Spinal cord (tissue), 10 donors: Measurements from ENCODE around the gene COG8. TPM values are rescaled to one million over a fixed set of nuclear protein-coding genes. Genes with fewer than 3 reads are reported as not detected.

Experiments
- DNase-seq, 6 donors: peaks; one replicate each; pipeline versions ENCODE4 v3.0.0 to v3.0.0-alpha.2; 2013 to 2015; ENCODE audit warnings: low spot score in 6 of 6, low read depth in 4 of 6
- H3K27ac ChIP-seq: one replicate; pipeline ENCODE4 v1.5.1; 2013; ENCODE audit warnings: low read depth, low read length, control low read depth
- H3K27me3 ChIP-seq: one replicate; pipeline ENCODE4 v1.6.1; 2013; ENCODE audit warnings: low read length; ENCODE audit not compliant: control insufficient read depth, insufficient read depth
- H3K36me3 ChIP-seq: one replicate; pipeline ENCODE4 v1.6.1; 2013; ENCODE audit warnings: low read length; ENCODE audit not compliant: control insufficient read depth, insufficient read depth
- H3K4me1 ChIP-seq: one replicate; pipeline ENCODE4 v1.6.1; 2013; ENCODE audit warnings: low read length; ENCODE audit not compliant: control insufficient read depth, insufficient read depth
- H3K4me3 ChIP-seq: one replicate; pipeline ENCODE4 v1.5.1; 2013; ENCODE audit warnings: low read depth, low read length, control low read depth
- H3K9me3 ChIP-seq: one replicate; pipeline ENCODE4 v1.6.1; 2013; ENCODE audit warnings: low read length; ENCODE audit not compliant: control insufficient read depth, insufficient read depth
- WGBS: methylation state at CpG from one replicate; pipeline ENCODE4 v1.1.5; 2013; ENCODE audit warnings: missing lambda C conversion rate; ENCODE audit not compliant: insufficient coverage; 5-methylcytosine and 5-hydroxymethylcytosine counted together
- polyA plus RNA-seq, 2 donors: library from polyadenylated mRNA; unstranded; fragments of 120-200 nt; gene quantifications; one replicate each; pipeline ENCODE4 v1.2.1, GENCODE V29; 2013; ENCODE audit not compliant: insufficient read length in 2 of 2
- total RNA-seq, 2 donors: library from RNA; depleted of rRNA in 1 of 2; stranded (reverse); fragments of 120-200 nt in 1 of 2; fragments of >200 nt in 1 of 2; gene quantifications; one replicate each; pipeline versions ENCODE4 v1.2.3 to v1.2.4, GENCODE V29; 2013 to 2014
- donor health status: healthy.

Gene COG8
- total and polyA plus RNA-seq, 4 donors, result 31.5 to 41.6 (median 37.1) TPM

DNA sequence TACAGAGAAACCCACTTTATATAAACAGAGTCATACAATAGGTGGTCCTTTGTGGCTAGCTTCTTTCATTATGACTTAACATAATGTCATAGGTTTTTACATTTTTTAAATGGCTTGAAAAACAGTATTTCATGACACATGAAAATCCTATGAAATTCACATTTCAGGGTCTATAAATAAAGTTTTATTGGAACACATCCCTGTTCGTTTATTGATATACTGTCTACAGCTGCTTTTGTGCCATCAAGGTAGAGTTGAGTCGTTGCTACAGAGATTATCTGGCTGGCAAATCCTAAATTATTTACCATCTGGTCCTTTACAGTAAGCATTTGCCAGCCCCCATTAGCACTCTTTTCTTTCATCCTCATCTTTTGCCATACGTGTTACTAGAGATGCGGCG is 25.9 kb downstream of the COG8 start:
- no peaks in the 10 kb centered on the region for H3K9me3 ChIP-seq
- no peak overlapping the region for H3K4me3 ChIP-seq
- H3K36me3 ChIP-seq, result peaks cover 50% of the 10 kb centered on the region
- no peak overlapping the region for H3K27ac ChIP-seq
- H3K27me3 ChIP-seq, result no peaks in the 10 kb centered on the region
- DNase-seq, result no peak
- WGBS, result 86% methylated on average over 4 of the region's 5 CpGs
- H3K4me1 ChIP-seq, result peaks cover 31% of the 10 kb centered on the region

DNA sequence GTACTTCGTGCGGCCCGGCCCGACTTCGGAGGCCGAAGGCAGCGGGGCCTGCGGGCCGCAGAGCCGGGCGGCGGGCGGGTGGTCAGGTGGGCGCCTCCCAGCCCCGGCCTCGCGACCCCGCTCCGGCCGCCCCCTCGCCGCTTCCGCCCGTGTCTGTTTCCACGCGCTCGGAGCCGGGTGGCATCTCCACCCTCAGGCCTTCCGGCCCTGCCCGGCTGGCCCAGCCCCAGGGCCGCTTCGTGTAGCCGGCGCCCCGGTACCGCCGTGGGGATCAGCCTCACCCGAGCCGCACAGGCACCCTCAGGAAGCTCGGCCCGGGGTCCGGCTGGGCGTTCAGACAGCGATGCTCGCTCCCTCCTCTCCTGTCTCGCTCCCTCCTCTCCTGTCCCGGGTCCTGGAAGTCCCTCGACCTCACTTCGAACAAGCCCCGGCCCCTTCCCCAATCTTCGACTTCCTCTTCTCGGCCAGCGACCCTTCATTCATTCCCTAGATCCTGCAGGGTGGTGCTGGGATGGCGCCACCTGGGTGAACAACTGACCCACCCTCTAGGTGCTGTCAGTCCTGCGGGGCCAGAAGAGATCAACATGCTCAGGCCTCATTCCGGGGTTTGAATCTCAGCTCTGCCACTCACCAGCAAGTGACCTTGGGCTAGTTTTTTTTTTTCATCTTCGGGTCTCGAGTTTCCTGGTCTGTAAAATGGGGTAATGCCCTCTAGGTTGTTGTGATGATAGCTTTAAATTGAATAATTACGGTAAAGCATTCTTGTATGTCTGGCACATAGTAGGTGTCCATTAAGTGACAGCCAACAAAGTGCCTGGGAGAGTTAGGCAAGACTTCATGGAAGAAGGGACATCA is 27.6 kb downstream of the COG8 start:
- H3K4me1 ChIP-seq, result peaks cover 31% of the 10 kb centered on the region
- H3K36me3 ChIP-seq, result peaks cover 34% of the 10 kb centered on the region
- H3K27me3 ChIP-seq, result no peaks in the 10 kb centered on the region
- DNase-seq, result peak in 1 of 6 donors; percentile 9
- no peaks in the 10 kb centered on the region for H3K9me3 ChIP-seq
- 2% methylated on average over 59 of the region's 59 CpGs for WGBS
- H3K4me3 ChIP-seq, result peak overlapping the region; percentile 56
- H3K27ac ChIP-seq, result peak overlapping the region; percentile 47

DNA sequence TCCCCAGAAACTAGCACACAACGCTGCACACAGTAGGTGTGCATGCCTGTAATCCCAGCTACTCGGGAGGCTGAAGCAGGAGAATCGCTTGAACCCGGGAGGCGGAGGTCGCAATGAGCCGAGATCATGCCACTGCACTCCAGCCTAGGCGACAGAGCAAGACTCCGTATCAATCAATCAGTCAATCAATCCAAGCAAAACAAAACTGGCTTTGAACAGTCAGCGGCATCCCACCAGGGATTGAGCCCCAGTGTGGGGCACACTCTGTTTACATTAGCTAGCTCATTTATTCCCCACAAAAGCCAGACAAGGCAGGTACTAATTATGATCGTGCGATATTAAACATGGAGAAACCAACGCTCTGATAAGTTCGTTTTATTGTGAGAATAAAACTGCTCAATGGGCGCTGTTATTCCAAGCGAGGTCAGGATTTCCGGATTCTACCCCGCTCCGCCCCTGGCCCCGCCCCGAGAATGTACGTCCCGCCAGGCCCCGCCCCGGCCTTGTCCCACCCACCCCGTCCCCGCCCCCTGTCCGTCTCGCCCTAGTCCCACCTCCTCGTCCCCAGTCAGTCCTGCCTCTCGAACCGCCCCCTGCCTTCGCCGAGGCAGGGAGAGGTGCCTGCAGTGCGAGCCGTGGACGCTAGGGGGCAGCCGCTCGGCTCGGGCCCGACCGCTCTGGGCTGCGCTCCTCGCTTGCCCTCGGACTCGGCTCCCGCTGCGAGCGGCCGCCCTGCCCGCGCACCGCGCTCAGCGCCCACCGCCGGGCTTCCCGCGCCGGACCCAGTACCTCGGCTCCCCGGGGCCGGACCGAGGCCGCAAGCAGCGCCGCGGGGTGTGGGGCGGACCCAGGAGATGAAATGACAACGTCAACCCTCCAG is 28.5 kb downstream of the COG8 start, which contains the start of gene VPS4A:
Gene VPS4A (plus strand): TSS at position 698 of the 880 bp plus-strand sequence. CDS start 162 bp downstream, at position 860.
- no peaks in the 10 kb centered on the region for H3K27me3 ChIP-seq
- H3K4me3 ChIP-seq, result peak within 1 kb of the TSS; percentile 56
- peaks cover 28% of the 10 kb centered on the region for H3K4me1 ChIP-seq
- peaks cover 25% of the 10 kb centered on the region for H3K36me3 ChIP-seq
- H3K9me3 ChIP-seq, result no peaks in the 10 kb centered on the region
- DNase-seq, result peak; percentile 87 to 99 (median 92)
- peak within 1 kb of the TSS; percentile 89 for H3K27ac ChIP-seq
- 9% methylated on average over 59 of the region's 70 CpGs for WGBS

DNA sequence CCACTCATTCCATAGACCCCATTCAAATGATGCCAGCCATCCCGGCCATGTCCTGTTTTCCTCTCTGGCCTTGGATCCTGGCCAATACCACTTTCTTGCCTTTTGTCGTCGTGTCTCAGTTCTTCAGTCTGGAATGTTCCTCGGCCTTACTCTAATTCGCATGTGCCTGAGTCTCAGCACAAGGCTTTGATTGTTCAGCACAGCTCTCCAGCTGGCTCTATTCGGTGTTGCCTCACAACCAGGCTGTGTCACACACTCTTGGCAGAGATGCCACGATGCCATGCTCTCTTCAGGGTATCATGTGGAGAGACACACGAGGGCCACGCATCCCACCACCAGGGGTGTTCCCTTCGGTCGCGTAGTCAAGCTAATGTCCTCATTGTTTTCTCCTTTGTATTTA is 30.0 kb downstream of the COG8 start:
- no peak overlapping the region for H3K4me3 ChIP-seq
- peak in 5 of 6 donors; percentile 62 to 87 (median 74) for DNase-seq
- 18% methylated on average over 7 of the region's 12 CpGs for WGBS
- H3K27ac ChIP-seq, result peak overlapping the region; percentile 82
- H3K4me1 ChIP-seq, result peaks cover 25% of the 10 kb centered on the region
- H3K27me3 ChIP-seq, result no peaks in the 10 kb centered on the region
- no peaks in the 10 kb centered on the region for H3K9me3 ChIP-seq
- H3K36me3 ChIP-seq, result peaks cover 12% of the 10 kb centered on the region

DNA sequence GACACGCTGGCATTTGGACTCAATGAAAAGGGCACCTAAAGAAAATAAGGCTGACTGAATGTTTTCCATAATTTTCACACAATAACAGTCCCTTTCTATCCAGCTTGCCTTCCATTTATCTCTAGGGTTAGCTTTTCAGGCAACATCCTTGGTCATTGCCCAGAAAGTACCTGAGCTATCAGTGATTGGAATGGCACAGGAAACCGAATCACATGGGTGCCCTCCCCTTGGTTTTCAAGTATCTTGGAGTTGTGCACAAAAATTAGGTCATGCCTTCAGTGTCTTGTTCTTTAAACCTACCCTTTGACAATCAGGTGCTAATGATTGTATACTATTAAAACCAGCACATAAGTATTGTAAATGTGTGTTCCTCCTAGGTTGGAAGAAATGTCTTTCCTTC is 31.5 kb downstream of the COG8 start:
- Histone ChIP-seq H3K27ac (no peak overlapping the region), H3K27me3 (no peaks in the 10 kb centered on the region), H3K9me3 (no peaks in the 10 kb centered on the region), H3K4me1 (peaks cover 25% of the 10 kb centered on the region), H3K4me3 (no peak overlapping the region), H3K36me3 (peaks cover 2% of the 10 kb centered on the region)
- 90% methylated on average over 2 of the region's 2 CpGs for WGBS
- no peak for DNase-seq

DNA sequence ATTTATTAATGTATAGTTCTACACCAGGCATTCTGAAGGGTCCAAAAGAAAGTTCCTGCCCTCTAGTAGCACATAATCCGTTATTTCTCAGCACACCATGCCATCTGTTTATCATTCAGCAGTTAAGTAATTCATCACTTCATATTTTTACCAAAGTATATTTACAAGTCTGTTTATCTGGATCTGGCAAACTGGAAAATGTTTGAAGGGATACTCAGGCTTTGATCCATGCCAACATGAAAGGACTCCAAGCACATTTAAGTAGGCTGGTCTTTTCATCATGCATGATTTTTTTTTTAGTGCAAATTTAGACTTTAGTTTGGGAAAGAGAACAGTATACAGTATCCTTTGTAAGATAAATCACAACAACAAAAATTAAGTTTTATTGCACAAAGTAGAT is 32.3 kb downstream of the COG8 start:
- H3K36me3 ChIP-seq, result peaks cover 2% of the 10 kb centered on the region
- WGBS, result no CpG with 5 or more reads among the region's 1 CpG
- H3K9me3 ChIP-seq, result no peaks in the 10 kb centered on the region

DNA sequence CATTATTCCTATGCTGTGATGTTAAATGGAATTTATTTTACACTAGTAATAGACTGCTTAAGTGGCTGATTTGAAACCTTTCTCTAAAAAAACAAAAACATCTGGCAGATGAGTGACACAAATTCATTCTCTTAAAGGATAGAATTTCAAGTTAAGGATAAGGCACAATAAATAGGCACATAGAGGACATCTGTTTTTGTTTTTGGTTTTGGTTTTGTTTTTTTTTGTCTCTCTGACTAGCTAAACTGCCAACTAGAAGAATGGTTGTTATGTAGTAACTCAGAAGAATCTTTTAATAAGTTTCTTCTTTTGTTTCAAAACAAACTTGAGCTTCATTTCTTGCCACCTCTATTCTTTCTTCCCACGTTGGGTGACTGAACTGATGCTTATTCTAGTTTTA is 33.3 kb downstream of the COG8 start:
- no peak overlapping the region for H3K4me3 ChIP-seq
- no peaks in the 10 kb centered on the region for H3K27me3 ChIP-seq
- peaks cover 15% of the 10 kb centered on the region for H3K4me1 ChIP-seq
- DNase-seq, result no peak
- WGBS, result no CpG with 5 or more reads among the region's 1 CpG
- no peak overlapping the region for H3K27ac ChIP-seq
- peaks cover 2% of the 10 kb centered on the region for H3K36me3 ChIP-seq
- H3K9me3 ChIP-seq, result no peaks in the 10 kb centered on the region

More for the DNA sequence above, 32.3 kb downstream of the COG8 start:
- Histone ChIP-seq H3K27me3 (no peaks in the 10 kb centered on the region), H3K27ac (no peak overlapping the region), H3K4me1 (peaks cover 19% of the 10 kb centered on the region), H3K4me3 (no peak overlapping the region)
- DNase-seq, result no peak

DNA sequence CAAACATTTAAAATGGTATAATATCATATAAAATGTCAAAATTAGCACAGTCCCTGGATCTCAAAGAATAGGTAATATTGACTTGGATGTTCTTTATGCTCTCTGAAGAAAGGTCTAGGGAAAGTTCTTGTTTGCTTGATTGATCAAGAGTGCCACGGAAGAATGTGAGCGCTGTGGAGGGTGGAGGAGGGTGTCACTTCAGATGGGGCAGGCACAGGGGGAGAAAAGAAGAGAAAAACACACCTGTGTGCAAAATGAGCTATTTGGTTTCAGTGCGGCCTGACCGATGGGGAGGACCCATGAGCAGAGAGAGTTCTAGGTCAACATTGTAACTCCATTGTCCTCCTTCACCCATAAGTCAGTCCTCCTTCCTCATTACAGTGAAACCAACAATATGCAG is 37.1 kb downstream of the COG8 start:
- peaks cover 13% of the 10 kb centered on the region for H3K36me3 ChIP-seq
- no peak overlapping the region for H3K4me3 ChIP-seq
- H3K9me3 ChIP-seq, result no peaks in the 10 kb centered on the region
- no peaks in the 10 kb centered on the region for H3K4me1 ChIP-seq
- WGBS, result 88% methylated on average over 2 of the region's 4 CpGs
- no peak overlapping the region for H3K27ac ChIP-seq
- no peaks in the 10 kb centered on the region for H3K27me3 ChIP-seq
- no peak for DNase-seq

DNA sequence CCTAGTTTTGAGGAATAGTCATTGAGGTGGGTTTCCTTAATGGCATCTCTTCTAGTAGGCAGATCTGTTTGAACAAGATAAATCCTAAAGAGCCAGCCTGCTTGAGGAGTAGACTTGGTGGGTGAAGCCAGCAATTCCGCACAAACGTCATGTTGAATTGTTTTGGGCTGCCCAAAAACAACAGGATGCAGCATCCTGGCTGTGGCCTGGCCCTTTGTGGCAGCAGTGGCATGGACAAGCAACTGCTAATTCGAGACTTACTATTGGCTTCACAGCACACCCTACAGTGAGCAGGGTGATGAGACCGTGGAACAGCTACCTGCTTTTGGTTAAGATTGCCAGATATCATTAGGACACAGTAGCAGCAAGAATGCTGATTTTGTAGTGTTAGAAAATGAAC is 37.5 kb downstream of the COG8 start:
- peaks cover 13% of the 10 kb centered on the region for H3K36me3 ChIP-seq
- WGBS, result 88% methylated on average over 3 of the region's 4 CpGs
- H3K9me3 ChIP-seq, result no peaks in the 10 kb centered on the region
- no peak for DNase-seq
- no peaks in the 10 kb centered on the region for H3K27me3 ChIP-seq
- H3K27ac ChIP-seq, result no peak overlapping the region
- H3K4me3 ChIP-seq, result no peak overlapping the region
- no peaks in the 10 kb centered on the region for H3K4me1 ChIP-seq
